Measurements from ENCODE around the gene CNR2.
"Not testable (repeated sequence)": the region's sequence is repeated elsewhere in the genome, so short reads cannot be mapped to it uniquely, and the experiment has no call there.

The CNR2 gene

GRCh38 chr1:23882746-23883145 lies 30.4 kb downstream of the CNR2 start:
- DNase-seq (ENCODE audit: low read depth): no peak

DNA sequence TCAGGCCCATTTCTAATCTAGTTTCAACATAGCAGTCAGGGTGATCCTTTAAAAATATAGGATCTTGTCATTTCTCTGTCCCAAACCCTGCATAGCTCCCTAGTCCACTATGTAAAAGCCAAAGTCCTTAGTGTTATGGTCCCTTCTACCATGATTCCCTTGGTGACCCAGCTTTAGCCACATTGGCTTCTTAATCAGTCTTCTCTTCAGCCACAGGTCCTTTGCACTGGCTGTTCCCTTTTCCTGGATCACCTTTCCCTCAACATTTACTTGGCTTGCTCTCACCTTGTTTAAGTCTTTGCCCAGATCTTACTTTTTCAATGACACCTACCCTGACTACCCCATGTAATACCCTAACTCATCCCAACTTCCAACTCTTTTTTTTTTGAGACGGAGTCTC lies 33.4 kb downstream of the CNR2 start:
- no peak for DNase-seq (ENCODE audit: low read depth)

GRCh38 chr1:23878668-23879067 lies 34.5 kb downstream of the CNR2 start:
- no peak for DNase-seq (ENCODE audit: low read depth)

GRCh38 chr1:23875382-23875781 lies 37.8 kb downstream of the CNR2 start:
- DNase-seq (ENCODE audit: low read depth): no peak

- no peak for DNase-seq (ENCODE audit: low read depth)
Measured at GRCh38 chr1:23872421-23872820, 40.7 kb downstream of the CNR2 start.

DNA sequence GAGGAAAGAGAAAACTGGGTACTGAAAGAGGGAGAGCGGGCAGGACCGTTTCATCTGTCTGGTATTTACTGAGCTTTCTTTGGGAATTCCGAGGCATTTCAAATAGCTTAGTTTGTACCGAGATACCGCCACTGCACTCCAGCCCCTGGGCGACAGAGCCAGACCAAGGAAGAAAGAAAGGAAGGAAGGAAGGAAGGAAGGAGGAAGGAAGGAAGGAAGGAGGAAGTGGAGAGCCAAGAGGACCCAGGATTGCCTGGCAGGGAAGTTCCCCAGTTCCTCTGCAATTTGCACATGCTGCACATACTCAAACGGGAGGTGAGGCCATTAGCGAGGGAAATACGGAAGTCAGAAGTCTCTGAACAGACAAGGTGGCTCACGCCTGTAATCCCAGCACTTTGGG lies 44.1 kb downstream of the CNR2 start:
- DNase-seq (ENCODE audit: low read depth): no peak

GRCh38 chr1:23868557-23869016 lies 44.6 kb downstream of the CNR2 start:
- no peak for DNase-seq (ENCODE audit: low read depth)

- peak; percentile 91 for DNase-seq (ENCODE audit: low read depth)
Measured at GRCh38 chr1:23867895-23868556, 45.1 kb downstream of the CNR2 start, which contains the start of gene FUCA1. FUCA1 (minus strand) TSS chr1:23868290; CDS start chr1:23868286, 4 bp downstream.

- no peak for DNase-seq (ENCODE audit: low read depth)
Measured at GRCh38 chr1:23867542-23867894, 45.6 kb downstream of the CNR2 start.

GRCh38 chr1:23865543-23865930 lies 47.6 kb downstream of the CNR2 start:
- DNase-seq (ENCODE audit: low read depth): no peak

DNA sequence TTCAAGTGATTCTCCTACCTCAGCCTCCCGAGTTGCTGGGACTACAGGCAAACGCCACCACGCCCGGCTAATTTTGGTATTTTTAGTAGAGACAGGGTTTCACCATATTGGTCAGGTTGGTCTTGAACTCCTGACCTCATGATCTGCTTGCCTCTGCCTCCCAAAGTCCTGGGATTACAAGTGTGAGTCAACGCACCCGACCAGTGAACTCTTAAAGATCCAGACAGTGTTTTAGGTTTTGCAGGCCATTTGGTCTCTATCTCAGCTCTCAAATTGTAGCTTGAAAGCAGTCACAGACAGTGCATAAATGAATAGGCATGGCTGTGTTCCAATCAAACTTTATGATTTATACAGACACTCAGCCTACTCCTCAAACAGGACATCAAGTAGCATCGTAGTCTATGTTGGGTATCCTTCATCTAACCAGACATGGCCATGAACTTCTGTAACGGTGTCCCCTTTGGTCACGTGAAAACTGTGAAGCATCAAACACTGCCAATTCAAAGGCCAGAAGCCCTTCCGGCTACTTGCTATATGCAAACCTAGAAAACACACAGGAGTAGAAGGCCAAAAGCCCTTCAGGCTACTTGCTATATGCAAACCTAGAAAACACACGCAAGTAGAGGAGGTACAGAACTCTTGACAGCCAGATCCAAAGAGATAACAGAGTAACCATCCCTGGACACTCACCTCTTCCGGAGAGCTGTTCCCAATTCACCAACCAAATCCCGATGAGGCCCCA lies 48.2 kb downstream of the CNR2 start:
- DNase-seq (ENCODE audit: low read depth): no peak

- DNase-seq (ENCODE audit: low read depth): no peak
Measured at GRCh38 chr1:23862640-23863039, 50.5 kb downstream of the CNR2 start.

GRCh38 chr1:23854568-23854967 lies 58.6 kb downstream of the CNR2 start:
- no peak for DNase-seq (ENCODE audit: low read depth)

DNA sequence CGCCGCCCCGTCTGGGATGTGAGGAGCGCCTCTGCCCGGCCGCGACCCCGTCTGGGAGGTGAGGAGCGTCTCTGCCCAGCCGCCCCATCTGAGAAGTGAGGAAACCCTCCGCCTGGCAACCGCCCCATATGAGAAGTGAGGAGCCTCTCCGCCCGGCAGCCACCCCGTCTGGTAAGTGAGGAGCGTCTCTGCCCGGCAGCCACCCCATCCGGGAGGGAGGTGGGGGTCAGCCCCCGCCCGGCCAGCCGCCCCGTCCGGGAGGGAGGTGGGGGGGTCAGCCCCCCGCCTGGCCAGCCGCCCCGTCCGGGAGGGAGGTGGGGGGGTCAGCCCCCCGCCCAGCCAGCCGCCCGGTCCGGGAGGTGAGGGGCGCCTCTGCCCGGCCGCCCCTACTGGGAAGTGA lies 60.0 kb downstream of the CNR2 start:
- not testable (repeated sequence) for DNase-seq (ENCODE audit: low read depth)

DNA sequence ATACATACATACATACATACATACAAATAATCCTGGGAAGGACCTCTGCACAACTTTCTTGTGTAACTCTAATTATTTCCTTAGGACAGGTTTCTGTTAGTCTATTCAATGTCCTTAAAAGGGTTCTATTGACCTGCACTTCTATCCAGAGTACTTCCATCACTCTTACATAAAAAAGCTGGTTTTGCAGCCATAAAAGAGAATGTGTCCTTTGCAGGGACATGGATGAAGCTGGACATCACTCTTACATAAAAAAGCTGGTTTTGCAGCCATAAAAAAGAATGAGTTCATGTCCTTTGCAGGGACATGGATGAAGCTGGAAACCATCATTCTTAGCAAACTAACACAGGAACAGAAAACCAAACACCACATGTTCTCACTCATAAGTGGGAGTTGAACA lies 61.8 kb downstream of the CNR2 start:
- DNase-seq (ENCODE audit: low read depth): not testable (repeated sequence)

- DNase-seq (ENCODE audit: low read depth): no peak
Measured at GRCh38 chr1:23848673-23849616, 64.2 kb downstream of the CNR2 start.

GRCh38 chr1:23847482-23848095 lies 65.6 kb downstream of the CNR2 start:
- not testable (repeated sequence) for DNase-seq (ENCODE audit: low read depth)

DNA sequence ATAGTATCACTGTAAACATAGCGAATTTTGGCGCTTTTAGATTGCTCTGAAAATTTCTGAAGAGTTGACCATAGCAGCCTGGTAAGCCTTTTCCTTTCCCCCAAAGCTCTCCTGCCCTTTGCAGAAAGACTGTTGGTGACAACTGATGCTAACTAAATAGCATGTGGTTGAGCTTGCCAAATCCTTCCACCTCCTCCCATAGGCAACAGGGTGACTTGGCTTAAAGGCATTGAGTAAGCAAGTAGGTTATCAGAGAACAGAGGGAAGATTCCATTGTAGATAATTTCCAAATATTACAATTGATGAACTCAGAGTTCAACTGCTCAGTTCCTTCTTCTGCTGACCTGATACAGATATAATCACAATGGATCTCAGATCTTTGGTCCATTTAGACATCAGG lies 68.0 kb downstream of the CNR2 start:
- no peak for DNase-seq (ENCODE audit: low read depth)

- DNase-seq (ENCODE audit: low read depth): no peak
Measured at GRCh38 chr1:23843644-23844043, 69.5 kb downstream of the CNR2 start.

DNA sequence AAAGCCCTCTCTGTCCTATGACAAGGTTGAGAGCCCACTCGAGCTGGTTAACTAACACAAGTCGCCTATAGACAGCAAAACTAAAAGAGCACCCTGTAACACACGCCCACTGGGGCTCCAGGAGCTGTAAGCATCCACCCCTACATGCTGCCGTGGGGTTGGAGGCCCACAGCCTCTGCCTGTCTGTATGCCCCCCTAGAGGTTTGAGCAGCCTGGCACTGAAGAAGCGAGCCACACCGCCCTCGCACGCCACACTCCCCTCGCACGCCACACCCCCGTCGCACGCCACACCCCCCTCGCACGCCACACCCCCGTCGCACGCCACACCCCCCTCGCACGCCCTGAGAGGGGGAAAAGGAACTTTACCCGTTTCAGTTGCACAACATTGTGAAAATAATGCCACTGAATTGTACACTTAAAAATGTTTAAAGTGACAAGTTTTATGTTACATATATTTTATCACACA lies 74.7 kb downstream of the CNR2 start:
- DNase-seq (ENCODE audit: low read depth): peak; percentile 69

DNA sequence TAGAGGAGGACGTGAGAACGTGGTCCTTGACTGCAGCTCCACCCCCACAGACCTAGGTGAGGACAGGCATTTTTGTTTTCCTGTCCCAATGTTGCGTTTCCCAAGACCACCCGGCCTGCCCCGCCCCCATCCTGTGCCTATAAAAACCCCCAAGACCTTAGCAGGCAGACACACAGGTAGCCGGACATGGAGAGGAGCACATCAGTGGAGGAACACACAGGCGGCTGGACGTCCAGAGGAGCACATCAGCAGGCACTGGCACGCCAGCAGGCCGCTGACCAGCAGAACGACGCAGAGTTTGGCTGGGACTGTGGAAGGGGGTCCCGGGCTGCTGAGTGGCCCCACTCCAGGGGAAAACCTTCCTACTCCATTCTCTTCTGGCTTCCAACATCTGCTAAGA lies 75.3 kb downstream of the CNR2 start:
- no peak for DNase-seq (ENCODE audit: low read depth)

GRCh38 chr1:23836037-23836436 lies 77.1 kb downstream of the CNR2 start:
- DNase-seq (ENCODE audit: low read depth): no peak
